WTC11 (cell line): ENCODE results near the gene CATSPERB. TPM values are rescaled to one million over a fixed set of nuclear protein-coding genes. Genes with fewer than 3 reads are reported as not detected.
A peak's percentile ranks its signal among the peaks of the same experiment; 100 is the strongest.

ENCODE experiments used
- ATAC-seq: fragments of 200-7000 bp; cut with Tn5 transposase; 2 replicates; pipeline ENCODE4 v1.10.0; 2021; ENCODE audit warnings: mild to moderate bottlenecking, moderate library complexity
- CTCF ChIA-PET: fragments of 300-600 bp; sonication (Branson Sonifier 250); formaldehyde crosslinking; loops from one replicate; lab custom pipeline; 2021; ENCODE audit warnings: antibody characterized with exemption; lab: Charles Lee
- POLR2A ChIA-PET: fragments of 350-600 bp; sonication (Branson Sonifier 250); formaldehyde crosslinking; loops from one replicate; lab custom pipeline; 2021; ENCODE audit warnings: antibody characterized with exemption; lab: Charles Lee
- DNase-seq: peaks from one replicate; pipeline ENCODE4 v3.0.0; 2021; ENCODE audit warnings: low spot score
- H3K27ac Mint-ChIP-seq: 2 replicates; pipeline ENCODE4 v1.8.0; 2021; ENCODE audit warnings: mixed read lengths
- H3K27me3 Mint-ChIP-seq: 2 replicates; pipeline ENCODE4 v1.8.0; 2021; ENCODE audit warnings: low read depth, mild to moderate bottlenecking, moderate library complexity, mixed read lengths
- H3K36me3 Mint-ChIP-seq: 2 replicates; pipeline ENCODE4 v1.8.0; 2021; ENCODE audit warnings: mixed read lengths
- H3K4me1 Mint-ChIP-seq: 2 replicates; pipeline ENCODE4 v1.8.0; 2022; ENCODE audit warnings: mixed read lengths
- H3K4me3 Mint-ChIP-seq: 2 replicates; pipeline ENCODE4 v1.8.0; 2021; ENCODE audit warnings: mild to moderate bottlenecking, moderate library complexity, mixed read lengths
- H3K9me3 Mint-ChIP-seq: 2 replicates; pipeline ENCODE4 v1.8.0; 2021; ENCODE audit warnings: mixed read lengths
- AR ChIP-seq: fragments of 250-450 bp; sonication (Bioruptor Pico); IDR thresholded peaks from 2 replicates; pipeline ENCODE4 v1.9.0; 2021; ENCODE audit warnings: mild to moderate bottlenecking
- HMGXB4 ChIP-seq: sonication (generic); formaldehyde crosslinking; IDR thresholded peaks from 2 replicates; pipeline ENCODE4 v1.8.1; 2023; ENCODE audit warnings: mild to moderate bottlenecking, moderate library complexity, missing genetic modification reagents
- KAT7 ChIP-seq: sonication (generic); formaldehyde crosslinking; IDR thresholded peaks from 2 replicates; pipeline ENCODE4 v1.8.1; 2023; ENCODE audit warnings: missing genetic modification reagents, mild to moderate bottlenecking, borderline replicate concordance
- NFYB ChIP-seq: sonication (generic); formaldehyde crosslinking; conservative IDR thresholded peaks from 2 replicates; pipeline ENCODE4 v1.8.0; 2022; ENCODE audit warnings: low read depth, missing genetic modification reagents
- NR2C2 ChIP-seq: sonication (generic); formaldehyde crosslinking; IDR thresholded peaks from 2 replicates; pipeline ENCODE4 v1.8.0; 2022; ENCODE audit warnings: mild to moderate bottlenecking, missing genetic modification reagents
- TEAD1 ChIP-seq: sonication (generic); formaldehyde crosslinking; IDR thresholded peaks from 2 replicates; pipeline ENCODE4 v1.8.0; 2022; ENCODE audit warnings: mild to moderate bottlenecking, missing genetic modification reagents
- TEAD4 ChIP-seq: sonication (generic); formaldehyde crosslinking; IDR thresholded peaks from 2 replicates; pipeline ENCODE4 v1.8.0; 2022; ENCODE audit warnings: mild to moderate bottlenecking, missing genetic modification reagents
- ZNF263 ChIP-seq: sonication (generic); formaldehyde crosslinking; IDR thresholded peaks from 2 replicates; pipeline ENCODE4 v1.8.1; 2022; ENCODE audit warnings: low read depth, mild to moderate bottlenecking, moderate library complexity, missing genetic modification reagents
- ZNF512 ChIP-seq: sonication (generic); formaldehyde crosslinking; IDR thresholded peaks from 2 replicates; pipeline ENCODE4 v1.8.1; 2022; ENCODE audit warnings: missing genetic modification reagents, borderline replicate concordance
- ZNF532 ChIP-seq: fragments of 250-450 bp; sonication (Bioruptor Pico); IDR thresholded peaks from 2 replicates; pipeline ENCODE4 v1.9.0; 2021; ENCODE audit warnings: mild to moderate bottlenecking, borderline replicate concordance
- total RNA-seq: library from RNA; stranded (reverse); gene quantifications from 3 replicates; pipeline ENCODE4 v1.2.3, GENCODE V29; 2021
- TF ChIP-seq, protein P1 (sequence below): sonication (generic); formaldehyde crosslinking; IDR thresholded peaks from 2 replicates; pipeline ENCODE4 v1.8.0; 2023; ENCODE audit warnings: mild to moderate bottlenecking, missing genetic modification reagents
- TF ChIP-seq, protein P2 (sequence below): sonication (generic); formaldehyde crosslinking; IDR thresholded peaks from 2 replicates; pipeline ENCODE4 v1.8.0; 2023; ENCODE audit warnings: missing genetic modification reagents

CATSPERB gene
- total RNA-seq, 1 experiment from 2014 or later: 0.11 TPM

- DNase-seq (peak; percentile 21), ATAC-seq (peak; percentile 68)
- POLR2A ChIA-PET: no interaction called here
- no peak overlapping the region for H3K4me3 Mint-ChIP-seq
- no peaks in the 10 kb centered on the region for H3K36me3 Mint-ChIP-seq
- H3K4me1 Mint-ChIP-seq: peaks cover 7% of the 10 kb centered on the region
- TF ChIP-seq KAT7 (CRISPR knock-in tag) (no peak), AR (CRISPR knock-in tag) (no peak), NR2C2 (CRISPR knock-in tag) (no peak), TEAD1 (no peak), HMGXB4 (CRISPR knock-in tag) (no peak)
- TF ChIP-seq, protein P1, sequence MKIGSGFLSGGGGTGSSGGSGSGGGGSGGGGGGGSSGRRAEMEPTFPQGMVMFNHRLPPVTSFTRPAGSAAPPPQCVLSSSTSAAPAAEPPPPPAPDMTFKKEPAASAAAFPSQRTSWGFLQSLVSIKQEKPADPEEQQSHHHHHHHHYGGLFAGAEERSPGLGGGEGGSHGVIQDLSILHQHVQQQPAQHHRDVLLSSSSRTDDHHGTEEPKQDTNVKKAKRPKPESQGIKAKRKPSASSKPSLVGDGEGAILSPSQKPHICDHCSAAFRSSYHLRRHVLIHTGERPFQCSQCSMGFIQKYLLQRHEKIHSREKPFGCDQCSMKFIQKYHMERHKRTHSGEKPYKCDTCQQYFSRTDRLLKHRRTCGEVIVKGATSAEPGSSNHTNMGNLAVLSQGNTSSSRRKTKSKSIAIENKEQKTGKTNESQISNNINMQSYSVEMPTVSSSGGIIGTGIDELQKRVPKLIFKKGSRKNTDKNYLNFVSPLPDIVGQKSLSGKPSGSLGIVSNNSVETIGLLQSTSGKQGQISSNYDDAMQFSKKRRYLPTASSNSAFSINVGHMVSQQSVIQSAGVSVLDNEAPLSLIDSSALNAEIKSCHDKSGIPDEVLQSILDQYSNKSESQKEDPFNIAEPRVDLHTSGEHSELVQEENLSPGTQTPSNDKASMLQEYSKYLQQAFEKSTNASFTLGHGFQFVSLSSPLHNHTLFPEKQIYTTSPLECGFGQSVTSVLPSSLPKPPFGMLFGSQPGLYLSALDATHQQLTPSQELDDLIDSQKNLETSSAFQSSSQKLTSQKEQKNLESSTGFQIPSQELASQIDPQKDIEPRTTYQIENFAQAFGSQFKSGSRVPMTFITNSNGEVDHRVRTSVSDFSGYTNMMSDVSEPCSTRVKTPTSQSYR (CRISPR knock-in tag): no peak
- H3K27me3 Mint-ChIP-seq: peaks cover 82% of the 10 kb centered on the region
- H3K27ac Mint-ChIP-seq: no peak overlapping the region
- peaks cover 21% of the 10 kb centered on the region for H3K9me3 Mint-ChIP-seq
- CTCF ChIA-PET: no interaction called here
Observed at GRCh38 chr14:91570021-91570420, 161.9 kb downstream of the CATSPERB start.

DNA sequence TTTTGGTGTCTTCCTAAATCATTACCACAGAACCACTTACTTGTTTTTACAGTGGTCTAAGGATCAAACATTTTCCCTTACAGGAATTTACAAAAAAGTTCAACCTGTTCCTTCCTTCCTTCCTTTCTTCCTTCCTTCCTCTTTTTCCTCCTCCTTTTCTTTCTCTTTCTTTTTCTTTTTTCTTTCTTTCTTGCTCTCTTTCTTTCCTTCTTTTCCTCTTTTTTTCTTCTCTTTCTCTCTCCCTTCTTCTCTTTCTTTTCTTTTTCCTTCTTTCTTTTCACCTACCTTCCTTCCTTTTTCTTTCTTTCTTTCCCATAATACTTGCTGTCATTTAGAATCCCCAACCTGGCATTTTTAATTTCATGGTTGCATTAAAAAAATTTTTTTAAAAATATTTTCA is 162.6 kb downstream of the CATSPERB start:
- H3K27me3 Mint-ChIP-seq: peaks cover 75% of the 10 kb centered on the region
- ChIA-PET CTCF (no interaction called here), POLR2A (no interaction called here)
- H3K4me1 Mint-ChIP-seq: peaks cover under 1% of the 10 kb centered on the region; the same call in 1 of the 2 replicates
- no peaks in the 10 kb centered on the region for H3K36me3 Mint-ChIP-seq
- H3K9me3 Mint-ChIP-seq: peaks cover 24% of the 10 kb centered on the region
- no peak for ATAC-seq
- no peak for DNase-seq
- TF ChIP-seq ZNF263 (CRISPR knock-in tag) (no peak), ZNF512 (CRISPR knock-in tag) (peak; percentile 69; the same call in 1 of the 2 replicates)
- H3K27ac Mint-ChIP-seq: no peak overlapping the region
- no peak overlapping the region for H3K4me3 Mint-ChIP-seq

DNA sequence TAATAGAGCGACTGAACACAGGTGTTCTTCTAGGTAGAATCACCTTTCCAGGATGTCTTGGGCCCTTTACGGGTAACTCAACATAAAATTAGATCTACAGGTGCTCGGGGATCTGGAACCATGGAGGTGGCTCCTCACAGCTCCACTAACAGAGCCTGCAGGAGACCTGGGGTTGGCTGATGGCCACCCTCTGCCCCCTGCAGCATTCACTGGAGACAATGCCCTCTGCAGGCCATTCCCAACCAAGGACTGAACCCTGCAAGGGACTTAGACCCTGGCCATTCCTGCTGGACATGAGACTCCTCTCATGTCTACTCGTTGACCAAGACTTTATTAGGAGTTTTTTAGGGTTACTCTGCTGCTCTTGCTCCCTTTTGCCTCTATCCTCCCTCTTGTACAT is 163.3 kb downstream of the CATSPERB start:
- H3K27me3 Mint-ChIP-seq: peaks cover 72% of the 10 kb centered on the region
- POLR2A ChIA-PET: no interaction called here
- ATAC-seq (no peak), DNase-seq (no peak)
- CTCF ChIA-PET: interaction anchor here (0.7 kb wide), 1 partner anchor 13 kb away, joined by 3 read pairs; no protein-coding TSS in a partner anchor
- no peaks in the 10 kb centered on the region for H3K36me3 Mint-ChIP-seq
- no peak overlapping the region for H3K4me3 Mint-ChIP-seq
- no peak overlapping the region for H3K27ac Mint-ChIP-seq
- peaks cover 28% of the 10 kb centered on the region for H3K9me3 Mint-ChIP-seq
- H3K4me1 Mint-ChIP-seq: no peaks in the 10 kb centered on the region
- no peak for TF ChIP-seq HMGXB4 (CRISPR knock-in tag)
- no peak for TF ChIP-seq ZNF512 (CRISPR knock-in tag)
- TF ChIP-seq ZNF532 (CRISPR knock-in tag): no peak
- TF ChIP-seq, protein P2, sequence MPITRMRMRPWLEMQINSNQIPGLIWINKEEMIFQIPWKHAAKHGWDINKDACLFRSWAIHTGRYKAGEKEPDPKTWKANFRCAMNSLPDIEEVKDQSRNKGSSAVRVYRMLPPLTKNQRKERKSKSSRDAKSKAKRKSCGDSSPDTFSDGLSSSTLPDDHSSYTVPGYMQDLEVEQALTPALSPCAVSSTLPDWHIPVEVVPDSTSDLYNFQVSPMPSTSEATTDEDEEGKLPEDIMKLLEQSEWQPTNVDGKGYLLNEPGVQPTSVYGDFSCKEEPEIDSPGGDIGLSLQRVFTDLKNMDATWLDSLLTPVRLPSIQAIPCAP (CRISPR knock-in tag): no peak
- no peak for TF ChIP-seq NFYB (CRISPR knock-in tag)
- no peak for TF ChIP-seq TEAD4
